ENCODE results near the gene VSX2.

DNA sequence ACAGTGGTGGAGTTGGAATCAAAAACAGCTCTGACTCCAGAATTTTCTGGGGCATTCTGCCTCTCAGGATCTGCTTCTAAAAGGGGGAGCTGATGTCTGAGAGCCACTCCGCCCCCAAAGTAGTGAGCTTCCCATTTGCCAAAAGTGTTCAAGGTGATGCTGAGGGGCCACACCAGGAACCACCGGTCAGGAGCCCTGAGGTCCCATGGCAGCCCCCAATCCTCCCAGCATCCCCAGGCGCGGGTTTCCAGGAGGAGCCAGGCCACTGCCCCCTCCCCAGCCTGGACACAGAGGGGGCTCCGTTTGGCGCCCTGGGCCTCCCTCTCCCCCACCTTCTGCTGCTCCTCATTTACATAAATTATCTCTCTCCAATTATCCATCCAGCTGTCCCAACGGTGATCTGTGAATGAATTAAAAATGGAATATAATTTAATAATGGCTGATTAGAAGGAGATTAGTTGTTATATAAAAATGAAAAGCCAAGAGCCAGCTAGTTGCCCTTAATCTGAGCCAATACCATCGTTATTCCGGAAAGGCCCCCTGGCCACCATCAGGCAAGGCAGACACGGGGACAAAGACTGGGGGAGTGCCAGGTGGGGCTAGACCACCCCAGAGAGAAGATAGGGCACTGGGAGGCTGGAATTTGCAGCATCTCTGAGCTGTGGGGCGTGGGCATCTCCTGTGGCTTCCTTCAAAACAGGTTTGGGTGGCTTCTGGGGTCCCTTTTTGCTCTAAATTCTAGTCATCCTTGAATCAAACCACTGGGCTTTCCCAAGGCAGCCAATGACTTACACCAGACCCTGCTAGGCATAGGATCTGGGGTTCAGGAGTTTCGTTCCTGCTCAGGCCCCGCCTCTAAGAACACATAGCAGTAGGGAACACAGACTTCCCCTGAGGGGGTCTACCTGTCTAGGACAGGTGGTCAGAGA is 19.7 kb upstream of the VSX2 start:
- TF ChIP-seq, protein P1, sequence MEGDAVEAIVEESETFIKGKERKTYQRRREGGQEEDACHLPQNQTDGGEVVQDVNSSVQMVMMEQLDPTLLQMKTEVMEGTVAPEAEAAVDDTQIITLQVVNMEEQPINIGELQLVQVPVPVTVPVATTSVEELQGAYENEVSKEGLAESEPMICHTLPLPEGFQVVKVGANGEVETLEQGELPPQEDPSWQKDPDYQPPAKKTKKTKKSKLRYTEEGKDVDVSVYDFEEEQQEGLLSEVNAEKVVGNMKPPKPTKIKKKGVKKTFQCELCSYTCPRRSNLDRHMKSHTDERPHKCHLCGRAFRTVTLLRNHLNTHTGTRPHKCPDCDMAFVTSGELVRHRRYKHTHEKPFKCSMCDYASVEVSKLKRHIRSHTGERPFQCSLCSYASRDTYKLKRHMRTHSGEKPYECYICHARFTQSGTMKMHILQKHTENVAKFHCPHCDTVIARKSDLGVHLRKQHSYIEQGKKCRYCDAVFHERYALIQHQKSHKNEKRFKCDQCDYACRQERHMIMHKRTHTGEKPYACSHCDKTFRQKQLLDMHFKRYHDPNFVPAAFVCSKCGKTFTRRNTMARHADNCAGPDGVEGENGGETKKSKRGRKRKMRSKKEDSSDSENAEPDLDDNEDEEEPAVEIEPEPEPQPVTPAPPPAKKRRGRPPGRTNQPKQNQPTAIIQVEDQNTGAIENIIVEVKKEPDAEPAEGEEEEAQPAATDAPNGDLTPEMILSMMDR (optimal IDR thresholded peaks at IDR 0.05 in 1 of 3, IDR thresholded peaks at IDR 0.05 in 1 of 3, conservative IDR thresholded peaks at IDR 0.05 in 1 of 3; ENCODE audit: extremely low read depth in 1 of 3, insufficient read depth in 2 of 3, low read length in 3 of 3), result no peak
- no peak for TF ChIP-seq EZH2 (IDR thresholded peaks at IDR 0.05; ENCODE audit: low read length)

Measured in keratinocyte (primary cell).